ENCODE data around the gene KCNQ1.

The KCNQ1 gene

GRCh38 chr11:2867722-2868505, 423.1 kb downstream of the KCNQ1 start:
- DNase-seq (ENCODE audit: low read depth): no peak

GRCh38 chr11:2868506-2869133, 423.8 kb downstream of the KCNQ1 start:
- no peak for DNase-seq (ENCODE audit: low read depth)

GRCh38 chr11:2869134-2869526, 424.3 kb downstream of the KCNQ1 start:
- no peak for DNase-seq (ENCODE audit: low read depth)

- no peak for DNase-seq (ENCODE audit: low read depth)
Observed at GRCh38 chr11:2869561-2870427, 425.0 kb downstream of the KCNQ1 start.

GRCh38 chr11:2870460-2870859, 425.7 kb downstream of the KCNQ1 start:
- no peak for DNase-seq (ENCODE audit: low read depth)

- no peak for DNase-seq (ENCODE audit: low read depth)
Observed at GRCh38 chr11:2870969-2871680, 426.3 kb downstream of the KCNQ1 start.

GRCh38 chr11:2874963-2875362, 430.2 kb downstream of the KCNQ1 start:
- DNase-seq (ENCODE audit: low read depth): no peak

- no peak for DNase-seq (ENCODE audit: low read depth)
Observed at GRCh38 chr11:2877474-2877873, 432.7 kb downstream of the KCNQ1 start.

GRCh38 chr11:2878782-2879181, 434.0 kb downstream of the KCNQ1 start:
- no peak for DNase-seq (ENCODE audit: low read depth)

GRCh38 chr11:2880646-2881045, 435.8 kb downstream of the KCNQ1 start:
- DNase-seq (ENCODE audit: low read depth): no peak

- DNase-seq (ENCODE audit: low read depth): no peak
Observed at GRCh38 chr11:2881076-2881980, 436.5 kb downstream of the KCNQ1 start.

GRCh38 chr11:2881981-2882375, 437.2 kb downstream of the KCNQ1 start:
- no peak for DNase-seq (ENCODE audit: low read depth)

- no peak for DNase-seq (ENCODE audit: low read depth)
Observed at GRCh38 chr11:2882396-2883110, 437.7 kb downstream of the KCNQ1 start.

GRCh38 chr11:2883640-2883978, 438.8 kb downstream of the KCNQ1 start:
- no peak for DNase-seq (ENCODE audit: low read depth)

- no peak for DNase-seq (ENCODE audit: low read depth)
Observed at GRCh38 chr11:2883979-2884815, 439.4 kb downstream of the KCNQ1 start.

GRCh38 chr11:2885017-2885677, 440.3 kb downstream of the KCNQ1 start:
- DNase-seq (ENCODE audit: low read depth): no peak

GRCh38 chr11:2885678-2886081, 440.9 kb downstream of the KCNQ1 start, which contains the start of gene CDKN1C:
CDKN1C (minus strand) TSS chr11:2885775; CDS start chr11:2885456, 319 bp downstream.
- DNase-seq (ENCODE audit: low read depth): peak; percentile 75

GRCh38 chr11:2886191-2886894, 441.5 kb downstream of the KCNQ1 start:
- DNase-seq (ENCODE audit: low read depth): no peak
